GM12872 (cell line): ENCODE measurements around the gene ASB18.

Experiments
- TF ChIP-seq, protein P1 (sequence below): IDR thresholded peaks from 3 replicates; pipeline ENCODE4 v1.5.1; 2011; ENCODE audit warnings: low read depth, mild to moderate bottlenecking, low read length, moderate library complexity; ENCODE audit not compliant: insufficient read depth

Gene ASB18

DNA sequence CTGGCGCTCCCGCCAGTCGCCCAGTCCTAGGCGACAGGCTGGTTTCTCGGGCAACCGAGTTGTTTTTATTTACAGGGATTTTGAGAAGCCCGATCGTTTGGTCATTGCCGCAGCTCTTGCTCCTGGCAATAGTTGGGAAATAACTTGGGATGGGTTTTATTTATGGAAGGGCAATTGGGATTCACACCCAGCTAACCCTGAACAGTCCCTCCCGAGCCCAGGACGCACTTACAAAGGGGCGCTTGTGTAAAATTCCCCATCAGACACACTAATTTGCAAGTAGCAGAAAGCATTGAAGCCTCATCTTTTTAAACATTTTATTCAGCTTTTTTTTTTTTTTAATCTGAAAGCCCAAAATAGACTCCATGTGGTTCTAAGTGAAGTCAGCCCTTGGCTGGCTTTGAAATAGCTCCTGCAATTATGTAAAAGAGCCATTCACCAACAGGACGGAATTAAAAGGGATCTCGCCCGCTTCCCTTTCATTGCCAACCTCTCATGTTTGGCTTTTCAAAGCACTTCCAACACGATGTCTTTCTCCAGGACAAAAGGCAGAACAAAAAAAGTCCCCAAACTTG lies 92.4 kb downstream of the ASB18 start:
- TF ChIP-seq, protein P1, sequence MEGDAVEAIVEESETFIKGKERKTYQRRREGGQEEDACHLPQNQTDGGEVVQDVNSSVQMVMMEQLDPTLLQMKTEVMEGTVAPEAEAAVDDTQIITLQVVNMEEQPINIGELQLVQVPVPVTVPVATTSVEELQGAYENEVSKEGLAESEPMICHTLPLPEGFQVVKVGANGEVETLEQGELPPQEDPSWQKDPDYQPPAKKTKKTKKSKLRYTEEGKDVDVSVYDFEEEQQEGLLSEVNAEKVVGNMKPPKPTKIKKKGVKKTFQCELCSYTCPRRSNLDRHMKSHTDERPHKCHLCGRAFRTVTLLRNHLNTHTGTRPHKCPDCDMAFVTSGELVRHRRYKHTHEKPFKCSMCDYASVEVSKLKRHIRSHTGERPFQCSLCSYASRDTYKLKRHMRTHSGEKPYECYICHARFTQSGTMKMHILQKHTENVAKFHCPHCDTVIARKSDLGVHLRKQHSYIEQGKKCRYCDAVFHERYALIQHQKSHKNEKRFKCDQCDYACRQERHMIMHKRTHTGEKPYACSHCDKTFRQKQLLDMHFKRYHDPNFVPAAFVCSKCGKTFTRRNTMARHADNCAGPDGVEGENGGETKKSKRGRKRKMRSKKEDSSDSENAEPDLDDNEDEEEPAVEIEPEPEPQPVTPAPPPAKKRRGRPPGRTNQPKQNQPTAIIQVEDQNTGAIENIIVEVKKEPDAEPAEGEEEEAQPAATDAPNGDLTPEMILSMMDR: no peak

DNA sequence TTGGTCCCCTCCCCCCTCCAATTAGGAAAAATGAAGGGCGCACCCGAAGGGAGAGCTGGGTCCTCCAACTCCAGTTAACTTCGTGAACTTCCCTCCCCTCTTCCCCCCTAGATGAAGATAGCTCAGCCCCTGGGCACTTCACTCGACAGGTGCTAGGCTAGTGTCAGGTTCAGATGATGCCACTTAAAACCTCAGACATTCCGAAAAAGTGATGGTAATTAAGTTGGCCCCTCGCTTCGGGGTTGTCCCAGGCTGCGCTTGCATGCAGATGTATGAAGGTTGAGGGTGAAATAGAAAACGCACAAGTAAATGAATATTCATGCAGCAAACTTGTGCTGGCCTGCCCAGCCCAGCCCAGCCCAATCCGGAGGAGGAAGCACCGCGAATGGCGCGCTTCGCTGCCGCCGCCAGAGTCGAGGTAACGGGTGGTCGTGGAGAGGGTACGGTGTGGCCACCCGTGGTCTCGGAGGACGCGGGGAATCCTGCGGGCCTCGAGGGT lies 93.0 kb downstream of the ASB18 start:
- TF ChIP-seq, protein P1: no peak

- TF ChIP-seq, protein P1: no peak
Observed at GRCh38 chr2:236170590-236171165, 93.5 kb downstream of the ASB18 start.

- TF ChIP-seq, protein P1: no peak
Observed at GRCh38 chr2:236169741-236170589, 94.2 kb downstream of the ASB18 start.

GRCh38 chr2:236169151-236169721 lies 95.0 kb downstream of the ASB18 start:
- TF ChIP-seq, protein P1: no peak

DNA sequence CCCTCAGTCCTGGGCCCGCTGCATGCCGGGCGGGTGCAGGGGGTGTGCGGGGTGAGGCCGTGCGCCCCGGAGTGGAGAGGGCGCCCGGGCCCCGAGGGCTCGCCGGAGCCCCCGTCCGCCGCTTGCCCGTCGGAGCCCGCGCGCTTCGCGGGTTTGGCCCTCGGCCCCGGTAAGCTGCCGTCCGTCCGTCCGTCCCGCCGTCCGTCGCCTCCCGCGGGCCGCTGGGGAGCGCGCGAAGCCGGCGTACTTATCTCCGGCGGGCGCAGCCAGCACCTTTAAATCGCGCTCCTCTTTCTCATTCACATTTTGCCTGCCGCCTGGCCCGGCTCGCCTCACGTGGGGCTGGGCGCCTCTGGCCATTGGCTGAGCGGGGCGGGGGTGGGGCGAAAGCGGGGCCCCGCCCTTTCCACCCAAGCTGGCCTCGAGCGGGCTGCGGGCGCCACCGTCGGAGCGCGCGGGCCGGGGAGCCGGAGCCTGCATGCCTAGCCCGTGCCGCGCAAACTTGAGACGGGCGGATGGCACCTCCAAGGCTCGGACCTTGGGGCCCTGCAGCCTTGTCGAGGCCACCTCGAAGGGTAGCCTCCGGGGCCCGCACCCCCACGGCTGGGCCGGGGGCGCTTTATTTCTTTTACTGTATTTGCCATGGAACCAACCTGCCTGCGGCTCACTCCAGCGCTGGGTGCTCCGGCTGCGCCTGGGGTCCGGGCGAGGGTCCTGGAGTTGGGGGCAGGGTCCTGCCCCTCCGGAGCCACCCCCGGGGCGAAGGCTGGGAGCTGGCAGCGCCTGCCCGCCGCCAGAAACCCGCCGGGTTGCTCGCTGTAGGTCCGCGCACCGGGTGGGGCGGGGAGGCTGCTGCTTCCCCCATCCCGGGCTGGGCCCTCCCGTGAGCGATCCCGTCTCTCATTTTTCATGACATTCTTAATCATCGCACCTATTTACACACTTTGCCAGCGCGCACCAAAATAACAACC lies 95.8 kb downstream of the ASB18 start, which contains the start of gene GBX2:
Gene GBX2, minus strand, starts transcription at position 277 of the 971 bp plus-strand sequence. CDS start 415 bp downstream, outside the sequence.
- TF ChIP-seq, protein P1: no peak
